Activated effector memory CD4-positive, alpha-beta T cell treated with anti-CD3 and anti-CD28 coated beads, Interleukin-2, amount 50 U/mL, for 16 hours (primary cell): Measurements from ENCODE around the gene PADI2.

Source experiments
- DNase-seq: peaks from one replicate; pipeline ENCODE4 v3.0.0-alpha.2; 2020

Gene PADI2

DNA sequence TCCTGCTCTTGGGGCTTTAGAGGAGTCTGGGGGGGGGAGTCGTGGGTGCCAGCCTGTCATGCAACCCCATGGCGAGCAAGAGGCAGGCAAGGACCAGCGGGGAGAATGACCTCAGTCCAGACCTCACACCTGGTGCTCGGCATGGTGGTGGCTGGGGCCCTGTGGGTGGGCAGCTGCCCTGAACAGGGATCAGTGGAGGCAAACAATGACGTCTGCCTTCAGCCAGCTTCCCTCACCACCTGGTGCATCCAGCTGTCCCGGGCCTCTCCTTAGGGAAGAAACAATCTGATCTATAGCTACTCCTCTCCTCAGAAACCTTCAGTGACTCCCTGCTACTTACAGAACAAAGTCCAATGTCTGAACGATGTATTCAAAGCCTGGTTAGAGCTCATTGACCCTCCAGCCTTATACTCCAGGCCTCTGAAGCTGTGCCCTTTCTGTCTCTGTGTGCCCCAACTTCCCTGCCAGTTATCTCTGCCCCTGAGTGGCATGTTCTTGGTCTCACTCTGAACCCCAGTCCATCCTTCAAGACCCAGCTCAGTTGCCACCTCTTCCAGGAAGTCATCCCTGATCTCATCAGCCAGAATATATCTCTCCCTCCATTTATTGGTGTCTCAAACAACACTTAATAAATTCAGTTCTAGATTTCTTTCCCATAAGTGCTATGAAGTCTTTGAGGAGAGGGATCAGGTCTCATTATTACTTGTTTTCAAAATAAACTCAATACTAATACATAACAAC is 6.6 kb downstream of the PADI2 start:
- DNase-seq: no peak

DNA sequence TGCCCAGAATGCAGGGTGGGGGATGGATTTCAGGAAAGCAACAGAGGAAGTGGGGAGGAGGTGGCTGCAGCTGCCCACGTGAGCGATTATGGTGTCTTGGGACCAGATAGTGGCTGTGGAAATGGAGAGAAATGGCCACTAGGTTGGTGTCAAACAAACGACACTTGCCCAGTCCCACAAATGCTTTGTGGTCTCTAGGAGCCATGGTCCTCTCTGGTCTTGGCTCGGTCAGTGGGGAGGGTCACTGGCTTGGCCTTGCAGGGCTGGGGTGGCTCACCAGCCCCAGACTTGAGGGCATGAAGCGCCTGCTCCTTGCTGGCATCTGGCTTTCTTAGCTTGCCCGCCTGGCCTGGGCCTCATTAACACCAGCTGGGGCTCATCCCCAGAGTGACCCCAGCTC is 7.2 kb downstream of the PADI2 start:
- no peak for DNase-seq

GRCh38 chr1:17110555-17110926 is 8.7 kb downstream of the PADI2 start:
- no peak for DNase-seq

DNA sequence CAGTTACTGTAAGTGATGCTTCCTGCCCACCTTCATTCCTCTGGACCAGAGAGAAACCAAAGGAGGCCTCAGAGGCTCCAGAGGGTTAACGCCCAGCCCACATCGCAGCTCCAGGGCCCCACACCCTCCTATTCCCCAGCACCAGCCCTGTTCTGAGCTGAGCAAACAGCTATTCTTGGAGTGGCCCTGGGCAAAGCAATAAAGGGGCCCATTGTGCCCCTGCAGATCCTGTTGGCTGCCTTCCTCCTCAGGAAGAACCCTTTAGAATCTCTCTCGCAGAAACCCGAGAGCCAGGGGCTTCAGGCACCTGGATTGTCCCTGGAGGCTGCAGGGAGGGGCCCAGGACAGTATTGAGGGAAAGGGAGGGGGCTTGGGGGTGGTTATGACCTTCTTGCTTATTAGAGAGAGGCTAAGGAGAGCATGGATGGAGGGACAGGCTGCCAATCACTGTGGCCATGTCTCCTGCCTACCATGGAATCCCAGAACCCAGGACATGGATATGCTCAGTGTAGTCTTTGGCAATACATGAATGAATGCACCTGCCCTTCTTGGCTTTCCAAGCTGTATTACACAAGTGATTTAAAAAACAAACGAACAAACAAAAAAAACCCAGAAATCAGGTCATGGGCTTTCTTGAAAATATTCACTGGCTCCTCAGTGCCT is 9.2 kb downstream of the PADI2 start:
- DNase-seq: no peak

DNA sequence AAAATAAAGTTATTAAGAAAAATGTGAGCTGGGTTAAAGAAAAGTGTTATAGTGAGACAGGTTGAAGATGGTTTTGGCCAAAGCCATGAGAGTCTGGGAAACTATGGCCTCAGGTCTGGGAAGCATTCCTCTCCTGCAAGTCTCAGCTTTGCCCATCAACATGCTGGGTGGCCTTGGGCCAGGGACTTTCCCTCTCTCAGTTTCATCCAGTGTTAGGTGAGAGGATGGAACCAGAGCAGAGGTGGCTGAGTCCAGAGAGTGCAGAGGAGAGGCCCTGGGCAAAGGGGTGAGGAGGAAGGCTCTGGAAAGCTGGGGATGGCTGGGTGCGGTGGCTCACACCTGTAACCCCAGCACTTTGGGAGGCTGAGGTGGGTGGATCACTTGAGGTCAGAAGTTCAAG is 10.5 kb downstream of the PADI2 start:
- DNase-seq: no peak

DNA sequence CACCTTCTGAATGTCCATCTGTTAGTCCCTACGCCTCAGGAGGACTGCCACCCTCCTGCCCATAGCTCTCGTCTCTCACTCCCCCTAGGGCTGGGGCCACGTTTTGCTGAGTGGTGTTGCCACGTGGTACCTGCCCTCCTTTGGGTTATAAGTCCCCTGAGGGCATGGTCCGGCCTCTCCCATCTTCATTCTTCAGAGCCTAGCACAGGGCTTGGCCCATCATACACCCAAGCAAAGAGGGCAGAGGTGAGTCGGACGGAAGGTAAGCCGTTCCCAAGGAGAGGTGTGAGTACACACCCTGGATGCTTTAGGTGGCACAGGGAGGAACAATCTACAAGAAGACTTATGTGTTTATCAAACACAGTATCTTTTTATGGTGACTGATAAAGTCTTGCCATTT is 10.9 kb downstream of the PADI2 start:
- no peak for DNase-seq

GRCh38 chr1:17104782-17105181 is 14.5 kb downstream of the PADI2 start:
- no peak for DNase-seq

DNA sequence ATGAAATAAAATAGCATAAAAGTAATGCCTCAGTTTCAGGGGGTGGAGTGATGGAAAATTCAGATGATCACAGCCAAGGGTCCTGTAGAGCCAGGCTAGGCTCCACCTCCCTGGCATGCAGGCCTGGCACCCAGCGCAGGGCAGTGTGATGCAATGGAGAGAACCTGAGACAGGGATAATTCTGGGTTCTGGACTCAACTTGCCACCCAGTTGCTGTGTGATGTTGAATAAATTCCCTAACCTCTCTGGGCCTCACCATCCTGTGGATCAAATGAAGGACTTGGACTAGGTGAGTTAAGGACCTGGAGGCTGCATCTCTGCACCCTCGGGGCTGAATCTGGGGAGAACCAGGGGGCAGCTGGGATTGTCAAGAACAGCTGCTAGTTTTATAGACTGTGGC is 17.0 kb downstream of the PADI2 start:
- DNase-seq: no peak

GRCh38 chr1:17101261-17101660 is 18.0 kb downstream of the PADI2 start:
- DNase-seq: no peak

DNA sequence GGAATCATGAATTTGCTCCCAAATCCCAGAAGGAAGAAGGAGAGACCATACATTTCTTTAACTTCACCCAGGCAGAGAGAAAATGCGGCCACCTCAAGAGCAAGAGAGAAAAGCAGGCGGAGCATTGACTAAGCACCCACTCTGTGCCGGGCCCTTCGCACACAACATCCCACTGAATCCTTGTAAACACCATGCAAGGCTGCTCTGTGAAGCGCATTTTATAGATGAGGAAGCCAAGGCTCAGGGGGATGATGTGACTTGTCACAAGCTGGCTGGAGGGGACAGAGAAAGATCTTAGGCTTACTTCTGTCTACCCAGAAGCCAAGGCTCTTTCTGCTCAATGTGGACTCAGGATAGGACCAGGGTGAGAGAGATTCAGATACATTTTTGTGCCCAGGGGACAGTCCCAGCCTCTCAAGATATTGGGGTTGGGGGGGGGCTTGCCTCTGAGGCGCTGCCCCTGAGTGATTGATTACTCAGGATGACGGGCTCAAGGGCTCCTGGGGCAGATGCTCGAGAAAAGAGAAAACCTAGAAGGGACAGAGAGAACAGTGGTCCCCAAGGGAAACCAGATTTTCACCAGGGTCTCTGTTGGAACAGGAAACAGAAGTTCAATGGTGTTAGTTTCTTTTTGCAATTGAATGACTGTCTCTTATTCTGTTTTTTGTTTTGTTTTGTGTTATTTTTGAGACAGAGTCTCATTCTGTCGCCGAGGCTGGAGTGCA is 19.5 kb downstream of the PADI2 start:
- DNase-seq: no peak

- DNase-seq: no peak
These were observed 20.6 kb downstream of the PADI2 start for GRCh38 chr1:17098446-17099317.

DNA sequence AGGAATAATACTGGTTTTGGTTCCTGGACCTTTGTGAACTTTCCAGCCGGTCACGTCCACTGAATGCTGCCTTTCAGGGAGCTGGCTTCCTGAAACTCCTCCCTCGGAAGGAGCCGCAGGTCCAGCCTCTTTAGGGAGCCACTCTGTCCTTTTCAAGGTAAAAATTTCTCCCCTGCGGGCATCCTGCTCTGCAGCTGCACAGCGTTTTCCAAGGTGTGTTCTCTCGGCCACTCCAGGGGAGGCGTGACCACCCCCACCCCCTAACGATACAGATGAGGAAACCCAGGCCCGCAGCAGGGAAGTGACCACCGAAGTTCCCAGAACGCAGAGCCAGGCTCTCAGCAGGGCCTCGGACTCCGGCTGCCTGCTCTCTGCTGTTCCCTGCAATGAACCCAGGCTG is 21.5 kb downstream of the PADI2 start:
- DNase-seq: no peak

GRCh38 chr1:17097147-17097546 is 22.1 kb downstream of the PADI2 start:
- no peak for DNase-seq

DNA sequence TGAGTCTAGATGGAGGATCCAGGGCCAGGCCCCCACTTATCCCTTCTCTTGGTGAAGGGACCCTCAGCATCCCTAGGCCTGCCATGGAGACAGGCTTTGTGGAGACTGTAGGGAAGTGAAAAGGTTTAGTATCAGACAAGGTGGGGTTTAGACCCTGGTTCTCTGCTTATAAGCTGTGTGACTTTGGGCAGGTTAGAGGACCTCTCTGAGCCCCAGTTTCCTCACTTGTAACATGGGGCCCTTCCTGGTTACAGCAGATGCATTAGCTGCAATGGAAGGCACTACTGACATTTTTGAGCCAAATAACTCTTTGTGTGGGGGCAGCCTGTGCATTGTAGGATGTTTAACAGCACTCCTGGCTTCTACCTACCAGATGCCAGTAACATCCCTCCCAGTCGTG is 22.7 kb downstream of the PADI2 start:
- no peak for DNase-seq

DNA sequence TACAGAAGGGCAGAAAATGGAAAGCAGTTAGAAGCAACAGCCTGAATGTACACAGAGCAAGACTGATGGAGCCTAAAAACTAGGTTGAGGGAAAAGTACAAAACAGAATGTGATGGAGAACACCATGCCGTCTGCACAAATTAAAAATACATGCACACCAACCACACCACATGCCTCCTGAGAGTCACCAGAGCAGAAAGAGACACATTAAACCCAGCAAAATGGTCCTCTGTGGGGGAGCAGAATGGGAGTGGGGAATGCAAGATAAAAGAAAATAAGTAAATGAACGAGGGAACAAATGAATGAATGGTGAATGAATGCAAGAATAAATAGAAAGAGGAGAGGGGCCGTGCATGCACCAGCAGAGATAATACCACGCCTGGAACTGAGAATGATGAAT is 24.1 kb downstream of the PADI2 start:
- DNase-seq: no peak

GRCh38 chr1:17094664-17095063 is 24.6 kb downstream of the PADI2 start:
- DNase-seq: no peak

- no peak for DNase-seq
These were observed 25.3 kb downstream of the PADI2 start for GRCh38 chr1:17093822-17094393.

DNA sequence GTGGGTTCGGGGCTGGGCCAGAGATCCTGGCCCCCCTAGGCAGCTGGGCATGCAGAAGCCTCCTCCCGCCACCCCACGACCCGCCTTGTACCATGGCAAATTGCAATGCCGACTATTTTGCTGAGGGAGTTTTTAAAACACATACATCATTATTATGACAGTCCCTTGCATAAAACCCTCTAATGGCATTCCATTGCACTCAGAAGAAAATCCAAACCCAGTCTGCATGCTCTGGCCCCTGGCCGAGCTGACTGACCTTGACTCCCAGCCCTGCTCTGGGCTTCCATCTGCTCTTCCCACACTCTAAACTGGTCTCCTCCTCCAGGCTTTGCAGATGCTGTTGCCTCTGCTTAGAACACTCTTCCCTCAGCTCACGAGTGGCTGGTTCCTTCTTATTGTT is 28.0 kb downstream of the PADI2 start:
- DNase-seq: no peak

- no peak for DNase-seq
These were observed 29.7 kb downstream of the PADI2 start for GRCh38 chr1:17089506-17089905.

DNA sequence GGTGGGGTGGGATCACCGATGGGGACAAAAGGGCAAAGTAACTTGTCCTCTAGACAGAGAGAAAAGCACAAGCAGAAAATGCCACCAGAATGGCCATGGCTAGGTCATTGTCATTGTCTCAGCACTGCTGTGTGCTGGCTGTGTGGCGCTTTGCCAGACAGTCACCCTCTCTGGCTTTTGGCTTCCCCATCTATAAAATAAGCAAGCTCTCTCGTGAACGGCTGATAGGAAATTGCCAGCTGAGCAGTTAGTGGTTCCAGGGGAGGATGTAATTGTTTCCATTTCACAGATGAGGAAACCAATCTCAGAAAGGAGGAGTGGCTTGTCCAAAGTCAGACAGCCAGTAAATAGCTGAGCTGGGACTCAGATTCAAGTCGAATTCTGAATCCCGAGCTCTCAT is 32.5 kb downstream of the PADI2 start:
- DNase-seq: no peak

GRCh38 chr1:17084787-17085186 is 34.5 kb downstream of the PADI2 start:
- DNase-seq: no peak

GRCh38 chr1:17082761-17083160 is 36.5 kb downstream of the PADI2 start:
- DNase-seq: no peak

DNA sequence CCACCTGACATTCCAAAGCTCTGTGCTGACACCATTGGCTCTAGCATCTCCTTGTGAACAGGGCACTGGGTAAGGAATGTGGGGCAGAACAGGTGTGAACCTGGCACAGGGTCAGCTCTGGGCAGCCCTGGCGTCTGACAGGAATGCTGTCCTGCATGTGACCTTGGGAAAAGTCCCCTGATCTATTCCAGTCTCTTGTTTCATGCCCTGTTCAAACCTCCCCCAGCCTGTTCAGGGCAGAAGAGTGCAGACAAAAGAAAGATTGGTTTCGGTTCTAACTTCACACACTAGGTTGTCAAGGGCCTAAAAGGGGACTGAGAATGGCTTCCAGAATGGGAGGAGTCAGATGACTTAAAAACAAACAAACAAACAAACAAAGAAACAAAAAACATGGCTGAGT is 37.8 kb downstream of the PADI2 start:
- no peak for DNase-seq
